NB4 (cell line): Measurements from ENCODE around the gene PIK3C2B.
A peak's percentile ranks its signal among the peaks of the same experiment; 100 is the strongest.

ENCODE experiments used
- DNase-seq: peaks from one replicate; pipeline ENCODE4 v3.0.0; 2010; ENCODE audit warnings: low read depth
- H3K4me3 ChIP-seq: one replicate; pipeline ENCODE4 v1.5.1; 2011; ENCODE audit warnings: mild to moderate bottlenecking, low read depth, low read length, moderate library complexity
- MYC ChIP-seq: IDR thresholded peaks from 2 replicates; pipeline ENCODE4 v1.6.1; 2011; ENCODE audit warnings: low read depth, low read length
- POLR2A ChIP-seq: IDR thresholded peaks from 2 replicates; pipeline ENCODE4 v1.6.1; 2011; ENCODE audit warnings: mild to moderate bottlenecking; ENCODE audit not compliant: insufficient read length; ENCODE audit errors: extremely low read depth
- TF ChIP-seq, protein P1 (sequence below): IDR thresholded peaks from 2 replicates; pipeline ENCODE4 v1.6.1; 2011; ENCODE audit warnings: low read depth, low read length
- TF ChIP-seq, protein P2 (sequence below): IDR thresholded peaks from one replicate; pipeline ENCODE4 v1.5.1; 2012; ENCODE audit warnings: low read depth, low read length

Gene PIK3C2B

DNA sequence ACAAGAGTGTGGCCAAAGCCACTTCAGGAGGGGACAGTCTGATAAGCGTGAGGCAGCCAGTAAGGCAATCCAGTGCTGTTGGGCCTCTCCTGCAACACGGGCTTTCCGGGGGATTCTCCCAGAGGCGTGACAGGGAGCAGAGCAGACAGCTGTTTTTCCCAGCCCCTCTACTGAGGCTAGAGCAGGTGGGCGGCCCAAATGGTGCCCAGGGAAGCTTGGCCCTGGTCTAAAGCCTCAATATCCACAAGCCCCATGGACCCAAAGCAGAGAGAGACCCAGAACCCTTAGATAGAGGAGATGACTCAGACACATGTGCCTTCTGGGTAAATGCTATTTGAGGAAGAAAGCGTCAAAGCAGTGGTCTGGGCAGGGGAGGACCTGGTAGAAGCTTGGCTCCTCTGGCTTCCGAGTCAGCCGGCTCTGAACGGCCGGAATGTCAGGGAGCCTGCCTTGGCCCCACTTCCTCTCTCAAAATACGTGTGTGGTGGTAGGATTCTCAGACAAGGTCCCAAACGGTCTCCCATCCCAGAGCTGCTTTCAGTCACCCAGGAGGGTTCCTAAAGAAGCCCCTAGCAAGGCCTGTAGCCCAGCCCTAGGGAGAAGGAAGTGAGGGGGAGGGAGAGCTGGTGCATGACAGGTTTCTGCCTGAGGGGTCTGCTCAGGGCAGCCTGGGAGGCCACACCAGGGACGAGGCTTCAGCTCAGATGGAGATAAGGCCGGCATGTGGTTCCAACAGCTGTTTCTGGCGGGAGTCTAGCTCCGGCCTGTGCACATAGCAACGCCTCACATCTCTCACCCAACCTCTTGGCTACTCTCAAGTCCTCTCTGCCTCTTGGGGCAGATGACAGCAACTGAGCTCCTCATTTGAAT lies 28.8 kb downstream of the PIK3C2B start:
- peak; percentile 95 for DNase-seq
- no peak overlapping the region for H3K4me3 ChIP-seq
- TF ChIP-seq MYC (peak; percentile 74), POLR2A (peak; percentile 25)
- TF ChIP-seq, protein P1, sequence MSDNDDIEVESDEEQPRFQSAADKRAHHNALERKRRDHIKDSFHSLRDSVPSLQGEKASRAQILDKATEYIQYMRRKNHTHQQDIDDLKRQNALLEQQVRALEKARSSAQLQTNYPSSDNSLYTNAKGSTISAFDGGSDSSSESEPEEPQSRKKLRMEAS: peak; percentile 88
- TF ChIP-seq, protein P2, sequence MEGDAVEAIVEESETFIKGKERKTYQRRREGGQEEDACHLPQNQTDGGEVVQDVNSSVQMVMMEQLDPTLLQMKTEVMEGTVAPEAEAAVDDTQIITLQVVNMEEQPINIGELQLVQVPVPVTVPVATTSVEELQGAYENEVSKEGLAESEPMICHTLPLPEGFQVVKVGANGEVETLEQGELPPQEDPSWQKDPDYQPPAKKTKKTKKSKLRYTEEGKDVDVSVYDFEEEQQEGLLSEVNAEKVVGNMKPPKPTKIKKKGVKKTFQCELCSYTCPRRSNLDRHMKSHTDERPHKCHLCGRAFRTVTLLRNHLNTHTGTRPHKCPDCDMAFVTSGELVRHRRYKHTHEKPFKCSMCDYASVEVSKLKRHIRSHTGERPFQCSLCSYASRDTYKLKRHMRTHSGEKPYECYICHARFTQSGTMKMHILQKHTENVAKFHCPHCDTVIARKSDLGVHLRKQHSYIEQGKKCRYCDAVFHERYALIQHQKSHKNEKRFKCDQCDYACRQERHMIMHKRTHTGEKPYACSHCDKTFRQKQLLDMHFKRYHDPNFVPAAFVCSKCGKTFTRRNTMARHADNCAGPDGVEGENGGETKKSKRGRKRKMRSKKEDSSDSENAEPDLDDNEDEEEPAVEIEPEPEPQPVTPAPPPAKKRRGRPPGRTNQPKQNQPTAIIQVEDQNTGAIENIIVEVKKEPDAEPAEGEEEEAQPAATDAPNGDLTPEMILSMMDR: no peak

DNA sequence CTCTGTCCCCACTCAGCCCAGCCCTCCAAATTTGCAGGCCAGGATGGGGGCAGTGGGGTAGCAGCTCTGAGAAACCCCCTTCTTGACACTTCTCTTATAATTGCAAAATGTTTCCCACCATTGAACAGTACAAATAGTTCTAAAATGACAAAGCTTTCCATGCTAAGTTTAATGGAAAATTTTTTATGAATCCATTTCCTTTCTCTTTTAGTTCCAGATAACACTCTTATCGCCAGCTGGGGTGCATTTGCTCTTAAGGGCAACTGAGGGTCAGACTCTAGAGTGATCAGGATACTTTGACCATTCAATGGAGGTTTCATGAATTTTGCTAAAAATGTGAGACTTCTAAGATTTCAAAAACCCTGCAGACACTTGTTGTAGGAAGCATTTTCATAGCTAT lies 29.9 kb downstream of the PIK3C2B start:
- TF ChIP-seq, protein P1: no peak
- TF ChIP-seq, protein P2: no peak
- TF ChIP-seq MYC (no peak), POLR2A (no peak)
- no peak overlapping the region for H3K4me3 ChIP-seq

DNA sequence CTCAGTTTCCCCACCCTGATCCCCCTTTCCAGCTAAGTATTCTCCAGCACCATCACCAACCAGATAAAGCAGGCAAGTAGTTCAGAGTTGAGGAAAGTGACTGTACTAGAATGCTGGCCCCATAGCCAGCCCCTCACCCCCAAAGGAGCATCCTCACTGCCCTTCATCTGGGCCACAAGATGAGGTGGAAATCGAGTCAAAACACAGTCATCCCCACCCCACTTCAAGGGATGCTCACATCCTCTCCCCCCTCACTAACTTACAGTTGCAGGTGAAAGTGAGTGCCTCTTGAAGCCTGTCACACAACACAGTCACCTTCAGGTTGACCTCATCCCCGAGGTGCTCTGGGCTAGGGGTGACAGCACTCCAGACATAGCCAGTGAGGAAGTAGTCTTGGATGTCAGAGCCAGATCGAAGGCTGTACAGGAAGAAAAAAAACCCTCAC lies 30.4 kb downstream of the PIK3C2B start:
- DNase-seq: peak; percentile 28
- TF ChIP-seq, protein P2: no peak
- TF ChIP-seq, protein P1: no peak
- no peak for TF ChIP-seq MYC
- no peak for TF ChIP-seq POLR2A

More for the DNA sequence above, 29.9 kb downstream of the PIK3C2B start:
- DNase-seq: no peak

DNA sequence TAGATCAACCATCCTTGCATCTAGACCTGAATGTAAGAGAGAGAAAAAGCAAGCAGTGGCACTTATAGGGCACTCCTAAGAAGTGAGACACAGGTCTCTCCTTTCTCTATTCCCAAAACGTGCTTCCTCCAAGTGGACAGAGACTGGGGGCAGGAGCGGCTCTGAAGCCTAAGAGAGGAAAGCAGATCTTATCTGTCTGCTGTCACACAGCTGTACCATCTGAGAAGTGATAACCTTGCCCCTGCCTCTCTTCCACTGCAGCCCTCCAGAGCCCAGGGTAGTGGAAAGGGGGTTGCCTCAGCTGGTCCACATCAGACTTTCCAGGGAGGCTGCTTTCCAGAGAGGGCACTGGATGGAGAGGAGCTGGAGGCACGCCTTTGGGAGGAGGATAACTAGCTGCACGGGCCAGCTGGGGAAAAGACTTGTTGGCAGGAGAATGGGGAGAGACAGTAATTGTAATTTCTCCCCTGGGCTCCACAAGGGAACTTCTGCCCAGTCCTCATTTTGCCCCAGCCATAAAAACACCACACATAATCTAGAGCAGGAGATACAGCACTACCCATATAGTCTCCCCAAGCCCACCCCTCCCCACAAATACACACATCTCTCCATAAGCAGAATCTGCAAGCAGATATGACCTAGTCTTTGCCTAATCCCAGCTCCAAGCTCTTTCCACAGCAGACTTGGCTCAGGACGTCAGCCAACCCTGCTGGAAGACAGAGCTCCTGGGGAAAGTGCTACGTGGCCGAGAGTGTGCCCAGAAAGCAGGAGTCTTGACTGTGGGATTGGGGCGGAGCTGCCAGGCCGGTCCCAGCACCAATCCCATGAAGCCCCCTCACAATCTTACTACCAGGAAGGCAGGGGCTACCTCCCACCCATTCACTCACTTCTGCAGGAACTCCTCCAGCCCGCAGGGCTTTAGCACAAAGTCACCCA lies 31.2 kb downstream of the PIK3C2B start:
- TF ChIP-seq, protein P1: no peak
- TF ChIP-seq MYC: no peak
- no peak for TF ChIP-seq POLR2A
- TF ChIP-seq, protein P2: no peak
- DNase-seq: no peak
- H3K4me3 ChIP-seq: no peak overlapping the region

More for the DNA sequence above, 30.4 kb downstream of the PIK3C2B start:
- no peak overlapping the region for H3K4me3 ChIP-seq

DNA sequence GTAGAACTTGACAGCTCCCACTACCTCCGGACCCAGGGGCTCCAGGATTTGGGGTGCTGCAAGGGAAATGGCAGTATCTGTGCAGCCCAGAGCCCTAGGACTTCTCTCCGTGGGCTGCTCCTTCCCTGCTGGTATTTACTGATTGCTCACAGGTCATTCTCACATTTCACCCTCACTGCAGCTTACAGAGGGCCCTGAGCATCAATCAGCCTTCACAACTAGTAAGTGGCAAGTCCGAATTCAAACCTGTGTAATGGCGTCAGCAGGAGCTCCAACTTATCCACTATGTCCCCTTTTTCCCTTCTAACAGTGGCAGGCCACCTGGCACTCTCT lies 32.4 kb downstream of the PIK3C2B start:
- DNase-seq: no peak
- no peak overlapping the region for H3K4me3 ChIP-seq

More for the DNA sequence above, 32.4 kb downstream of the PIK3C2B start:
- TF ChIP-seq POLR2A: no peak
- TF ChIP-seq, protein P1: no peak
- TF ChIP-seq MYC: no peak
- TF ChIP-seq, protein P2: no peak
